ENCODE results near the gene KCNH1.

DNA sequence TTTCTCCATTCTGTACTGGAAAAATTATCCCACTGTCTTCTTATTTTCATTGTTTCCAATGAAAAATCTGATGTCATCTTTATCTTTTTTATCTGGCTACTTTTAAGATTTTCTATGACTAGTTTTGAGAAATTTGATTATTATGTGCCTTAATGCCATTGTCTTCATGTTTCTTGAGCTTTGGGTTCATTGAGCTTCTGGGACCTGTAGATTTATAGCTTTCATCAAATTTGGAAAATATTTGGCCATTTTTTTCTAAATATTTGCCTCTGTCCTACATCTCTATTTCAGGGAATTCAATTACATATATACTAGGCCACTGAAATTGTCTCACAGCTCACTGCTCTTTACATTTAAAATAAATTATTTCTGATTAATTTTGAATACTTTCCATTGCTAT lies 38.7 kb upstream of the KCNH1 start:
- TF ChIP-seq EZH2 (IDR thresholded peaks at IDR 0.05; ENCODE audit: insufficient read depth, poor library complexity, severe bottlenecking) (no peak), EZH2phosphoT487 (IDR thresholded peaks at IDR 0.05; ENCODE audit: insufficient read depth, low read depth) (no peak)

Data from GM23248 (cell line).